Measurements from ENCODE around the gene PAK4.
"Not testable (repeated sequence)": the region's sequence is repeated elsewhere in the genome, so short reads cannot be mapped to it uniquely, and the experiment has no call there.

The PAK4 gene

DNA sequence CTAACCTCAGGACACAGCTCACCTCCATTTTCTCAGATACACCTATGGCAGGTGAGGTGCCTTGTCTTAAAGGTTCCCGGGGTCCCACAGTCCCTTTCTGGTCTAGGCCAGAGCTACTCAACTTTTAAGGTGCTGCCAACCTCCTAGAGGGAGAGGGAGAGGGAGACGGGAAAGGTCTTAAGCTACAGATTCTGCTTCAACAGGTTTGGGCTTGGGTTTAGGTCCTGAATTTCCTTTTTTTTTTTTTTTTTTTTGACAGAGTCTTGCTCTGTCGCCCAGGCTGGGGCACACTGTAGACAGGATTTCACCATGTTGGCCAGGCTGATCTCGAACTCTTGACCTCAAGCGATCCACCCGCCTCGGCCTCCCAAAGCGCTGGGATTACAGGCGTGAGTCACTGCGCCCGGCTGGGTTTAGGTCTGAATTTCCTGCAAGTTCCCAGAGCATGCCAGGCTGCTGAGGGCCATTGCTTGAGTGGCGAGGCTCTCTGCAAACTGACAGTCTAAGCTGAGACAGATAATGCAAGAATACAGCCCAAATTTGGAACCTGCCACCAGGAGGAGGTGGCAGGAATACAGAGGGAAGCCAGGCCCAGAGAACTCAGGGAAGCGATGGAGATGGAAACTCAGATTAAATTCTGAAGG lies 86.3 kb downstream of the PAK4 start:
- no peak for DNase-seq
- intact Hi-C loops (cut with DNase I): no loop called here

GRCh38 chr19:39212375-39212742 lies 86.8 kb downstream of the PAK4 start:
- intact Hi-C loops (cut with DNase I): no loop called here
- DNase-seq: peak in 23 of 42 donors; percentile 4 to 53 (median 25)

DNA sequence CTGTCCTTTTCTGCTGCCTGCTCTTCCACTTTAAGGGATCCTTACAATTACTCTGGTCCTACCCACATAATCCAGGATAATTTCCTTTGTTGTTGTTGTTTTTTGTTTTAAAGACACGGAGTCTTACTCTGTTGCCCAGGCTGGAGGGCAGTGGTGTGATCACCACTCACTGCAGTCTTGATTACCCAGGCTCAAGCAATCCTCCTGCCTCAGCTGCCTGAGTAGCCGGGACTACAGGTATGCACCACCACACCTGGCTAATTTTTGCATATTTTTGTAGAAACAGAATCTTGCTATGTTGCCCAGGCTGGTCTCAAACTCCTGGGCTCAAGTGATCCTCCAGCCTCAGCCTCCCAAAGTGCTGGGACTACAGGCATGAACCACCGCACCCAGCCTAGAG lies 89.7 kb downstream of the PAK4 start:
- intact Hi-C loops (cut with DNase I); DNase-seq: not testable (repeated sequence)

GRCh38 chr19:39217094-39217493 lies 91.5 kb downstream of the PAK4 start:
- intact Hi-C loops (cut with DNase I): no loop called here
- no peak for DNase-seq

DNA sequence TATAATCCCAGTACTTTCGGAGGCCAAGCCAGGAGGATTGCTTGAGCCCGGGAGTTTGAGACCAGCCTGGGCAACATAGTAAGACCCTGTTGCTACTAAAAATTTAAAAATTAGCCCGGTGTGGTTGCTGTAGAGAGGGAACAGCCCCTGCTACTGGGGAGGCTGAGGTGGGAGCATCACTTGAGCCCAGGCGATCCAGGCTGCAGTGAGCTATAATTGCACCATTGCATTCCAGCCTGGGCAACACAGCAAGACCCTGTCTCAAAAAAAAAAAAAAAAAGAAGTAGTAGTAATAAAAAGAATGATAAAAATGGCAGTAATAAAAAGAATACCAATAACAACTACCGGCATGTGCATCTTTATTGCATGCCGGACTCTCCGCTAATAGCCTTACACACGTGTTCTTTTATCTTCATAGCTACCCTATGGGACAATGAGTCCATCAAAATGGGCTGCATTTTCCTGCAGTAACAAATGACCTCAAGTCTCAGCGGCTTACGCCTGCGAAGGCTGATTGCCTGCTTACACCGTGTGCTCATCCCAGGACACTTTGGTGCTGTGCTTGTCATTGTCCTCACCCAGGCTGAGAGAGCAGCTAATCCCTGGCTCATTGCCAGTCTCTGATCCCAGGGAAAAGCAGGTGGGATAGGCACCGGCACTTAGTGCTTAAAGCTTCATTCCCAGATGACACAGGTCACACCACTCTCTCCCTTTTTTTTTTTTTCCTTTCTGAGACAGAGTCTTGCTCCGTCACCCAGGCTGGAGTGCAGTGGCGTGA lies 92.8 kb downstream of the PAK4 start:
- intact Hi-C loops (cut with DNase I): no loop called here

DNA sequence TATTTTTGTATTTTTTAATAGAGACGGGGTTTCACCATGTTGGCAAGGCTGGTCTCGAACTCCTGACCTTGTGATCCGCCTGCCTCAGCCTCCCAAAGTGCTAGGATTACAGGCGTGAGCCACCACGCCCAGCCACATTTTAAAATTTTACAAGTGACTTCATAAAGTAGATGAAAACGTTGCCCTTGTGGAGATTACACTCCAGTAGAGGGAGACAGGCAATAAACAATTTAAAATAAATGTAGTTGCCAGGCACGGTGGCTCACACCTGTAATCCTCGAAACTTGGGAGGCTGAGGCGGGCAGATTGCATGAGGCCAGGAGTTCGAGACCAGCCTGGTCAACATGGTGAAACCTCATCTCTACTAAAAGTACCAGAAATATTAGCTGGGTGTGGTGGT lies 93.5 kb downstream of the PAK4 start:
- DNase-seq; intact Hi-C loops (cut with DNase I): not testable (repeated sequence)

More for the DNA sequence above, 92.8 kb downstream of the PAK4 start:
- no peak for DNase-seq

DNA sequence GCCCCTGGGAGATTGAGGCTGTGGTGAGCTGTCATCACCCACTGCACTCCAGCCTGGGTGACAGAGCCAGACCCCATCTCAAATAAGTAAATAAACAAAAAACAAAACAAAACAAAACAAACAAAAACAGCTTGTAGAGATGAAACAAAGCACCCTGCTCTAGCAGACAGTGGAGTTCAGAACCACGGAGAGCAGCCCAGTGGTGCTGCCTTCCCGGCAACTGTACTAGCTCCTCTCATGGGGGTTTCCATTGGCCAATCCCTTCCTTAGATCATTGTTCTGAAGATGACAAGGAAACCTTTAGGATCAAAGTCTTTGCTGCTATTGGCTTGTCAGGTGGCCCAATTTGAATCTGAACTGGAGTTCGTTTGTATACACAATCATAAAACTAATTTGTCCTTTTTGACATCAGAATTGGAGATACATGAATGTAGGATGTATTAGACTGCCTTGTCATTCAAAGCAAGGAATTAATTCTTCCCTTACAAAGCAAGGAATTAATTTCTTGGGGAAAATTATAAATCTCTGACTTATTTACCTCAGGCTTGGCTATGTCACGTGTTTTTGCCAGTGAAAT lies 98.2 kb downstream of the PAK4 start:
- DNase-seq: no peak
- intact Hi-C loops (cut with DNase I): no loop called here

DNA sequence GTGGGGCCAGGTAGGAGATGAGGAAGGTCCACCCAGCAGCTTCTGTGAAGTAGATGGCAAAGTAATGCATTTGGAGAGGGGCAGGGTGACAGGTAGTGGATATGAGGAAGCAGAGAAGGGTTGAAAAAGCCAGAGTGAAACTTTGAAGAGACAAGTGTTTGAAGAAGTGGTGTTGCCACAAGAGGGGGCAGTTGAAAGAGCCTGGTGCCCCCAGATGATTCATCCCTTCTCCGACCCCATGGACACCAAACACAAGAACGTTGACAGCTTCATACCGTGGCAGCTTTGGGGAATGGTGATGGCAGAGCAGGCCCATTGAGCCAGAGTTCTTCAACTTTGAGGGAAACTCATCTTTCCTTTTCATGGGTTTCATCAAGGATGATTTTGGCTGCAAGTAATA lies 99.3 kb downstream of the PAK4 start:
- intact Hi-C loops (cut with DNase I): no loop called here
- DNase-seq: no peak

Data from head of caudate nucleus (tissue), 42 donors.